SK-N-MC (cell line): ENCODE results near the gene PHACTR4.

ENCODE experiments used
- EZH2 ChIP-seq: fragments of 200-600 bp; sonication (generic); IDR thresholded peaks from one replicate; pipeline ENCODE4 v1.6.1; 2017; ENCODE audit warnings: antibody characterized with exemption
- POLR2AphosphoS5 ChIP-seq: IDR thresholded peaks from 2 replicates; pipeline ENCODE4 v1.6.1; 2012; ENCODE audit warnings: mild to moderate bottlenecking, low read depth, low read length, borderline replicate concordance

GRCh38 chr1:28354121-28354520 is 15.4 kb upstream of the PHACTR4 start:
- no peak for TF ChIP-seq EZH2
- no peak for TF ChIP-seq POLR2AphosphoS5
